GM13976 (cell line): ENCODE measurements around the gene FKBP5.

Experiments
- DNase-seq: peaks from one replicate; pipeline ENCODE4 v3.0.0; 2012; ENCODE audit warnings: low spot score
- in situ Hi-C: fragments of 300-500 bp; cut with MboI; formaldehyde crosslinking; loops from one replicate; pipeline ENCODE4 v1.12.0; 2022; ENCODE audit warnings: low sequenced_read_pairs, mixed read lengths, inconsistent platforms; ENCODE audit not compliant: unreplicated experiment
- TF ChIP-seq, protein P1 (sequence below): IDR thresholded peaks from 2 replicates; pipeline ENCODE4 v1.5.1; 2012; ENCODE audit warnings: borderline replicate concordance, mild to moderate bottlenecking; ENCODE audit not compliant: insufficient read depth; ENCODE audit errors: extremely low read depth, missing control alignments, control extremely low read depth

Gene FKBP5

GRCh38 chr6:35566794-35567193 is 121.9 kb downstream of the FKBP5 start:
- TF ChIP-seq, protein P1, sequence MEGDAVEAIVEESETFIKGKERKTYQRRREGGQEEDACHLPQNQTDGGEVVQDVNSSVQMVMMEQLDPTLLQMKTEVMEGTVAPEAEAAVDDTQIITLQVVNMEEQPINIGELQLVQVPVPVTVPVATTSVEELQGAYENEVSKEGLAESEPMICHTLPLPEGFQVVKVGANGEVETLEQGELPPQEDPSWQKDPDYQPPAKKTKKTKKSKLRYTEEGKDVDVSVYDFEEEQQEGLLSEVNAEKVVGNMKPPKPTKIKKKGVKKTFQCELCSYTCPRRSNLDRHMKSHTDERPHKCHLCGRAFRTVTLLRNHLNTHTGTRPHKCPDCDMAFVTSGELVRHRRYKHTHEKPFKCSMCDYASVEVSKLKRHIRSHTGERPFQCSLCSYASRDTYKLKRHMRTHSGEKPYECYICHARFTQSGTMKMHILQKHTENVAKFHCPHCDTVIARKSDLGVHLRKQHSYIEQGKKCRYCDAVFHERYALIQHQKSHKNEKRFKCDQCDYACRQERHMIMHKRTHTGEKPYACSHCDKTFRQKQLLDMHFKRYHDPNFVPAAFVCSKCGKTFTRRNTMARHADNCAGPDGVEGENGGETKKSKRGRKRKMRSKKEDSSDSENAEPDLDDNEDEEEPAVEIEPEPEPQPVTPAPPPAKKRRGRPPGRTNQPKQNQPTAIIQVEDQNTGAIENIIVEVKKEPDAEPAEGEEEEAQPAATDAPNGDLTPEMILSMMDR = no peak
- in situ Hi-C loops = no loop called here
- DNase-seq = no peak

GRCh38 chr6:35564733-35565132 is 124.0 kb downstream of the FKBP5 start:
- in situ Hi-C loops = no loop called here
- no peak for DNase-seq
- TF ChIP-seq, protein P1 = no peak

DNA sequence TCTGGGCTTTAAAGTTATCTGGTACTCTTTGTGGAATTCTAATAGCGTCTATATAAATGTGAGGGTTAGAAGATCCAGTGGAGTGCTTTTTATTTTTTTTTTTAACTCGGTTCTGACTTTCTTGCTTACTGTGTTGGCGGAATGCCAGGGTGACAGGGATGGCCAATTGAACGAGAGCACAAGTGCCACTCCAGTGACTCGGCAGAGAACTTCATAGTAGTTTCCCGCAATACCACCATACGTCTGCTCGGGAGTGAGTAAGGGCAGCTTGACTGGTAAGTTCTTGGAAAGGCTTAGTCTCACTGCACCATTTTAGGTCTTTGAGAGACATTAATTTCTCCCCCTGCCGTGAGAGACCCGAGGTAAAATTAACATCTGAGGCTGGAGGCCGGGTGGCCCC is 126.7 kb downstream of the FKBP5 start:
- no peak for DNase-seq
- TF ChIP-seq, protein P1 = no peak
- in situ Hi-C loops = no loop called here

GRCh38 chr6:35561113-35561512 is 127.6 kb downstream of the FKBP5 start:
- TF ChIP-seq, protein P1 = no peak
- in situ Hi-C loops = no loop called here
- no peak for DNase-seq

GRCh38 chr6:35558571-35558970 is 130.1 kb downstream of the FKBP5 start:
- in situ Hi-C loops = no loop called here
- no peak for DNase-seq
- TF ChIP-seq, protein P1 = no peak

- TF ChIP-seq, protein P1 = no peak
- in situ Hi-C loops = no loop called here
- no peak for DNase-seq
Measured at GRCh38 chr6:35557239-35557638, 131.5 kb downstream of the FKBP5 start.

DNA sequence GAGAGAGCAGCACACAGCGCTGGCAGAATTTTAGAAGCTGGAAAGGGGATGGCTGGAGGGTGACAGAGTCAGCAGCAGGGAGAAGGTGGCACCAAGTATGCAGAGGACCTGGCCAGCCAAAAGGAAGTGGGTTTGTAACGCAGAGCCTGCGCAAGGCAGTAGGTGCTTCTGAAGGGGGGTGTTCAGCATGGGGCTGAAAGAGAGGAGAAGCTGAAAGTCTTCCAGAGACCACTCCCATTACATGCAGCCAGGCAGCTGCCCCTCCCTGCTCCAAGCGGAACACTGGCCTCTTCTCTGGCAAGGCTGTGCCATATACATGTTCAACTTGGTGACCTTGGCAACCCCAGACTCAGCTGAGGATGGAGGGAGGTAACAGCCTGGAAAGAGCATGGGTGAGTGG is 133.9 kb downstream of the FKBP5 start:
- DNase-seq = no peak
- TF ChIP-seq, protein P1 = no peak
- in situ Hi-C loops = no loop called here
